Pancreas (tissue), 10 donors: ENCODE measurements around the gene TMEM208. TPM values are rescaled to one million over a fixed set of nuclear protein-coding genes. Genes with fewer than 3 reads are reported as not detected.

Experiments
- ATAC-seq, 4 donors: fragments of 200-7000 bp; cut with Tn5 transposase; one replicate each; pipeline versions ENCODE4 v1.8.0 to v1.9.1; 2020; ENCODE audit warnings: mild to moderate bottlenecking in 4 of 4, moderate library complexity in 4 of 4
- DNase-seq, 6 donors: peaks; one replicate each; pipeline ENCODE4 v3.0.0-alpha.2; 2020
- FAIRE-seq: peaks from 2 replicates; lab custom pipeline; 2012; peaks lifted over from hg19 to GRCh38; lab: Jason Lieb, UNC
- H3K27ac ChIP-seq, 4 donors: fragments of 200-600 bp; sonication (generic); 1 replicate in 3 of 4; 2 replicates in 1 of 4; pipeline versions ENCODE4 v1.5.0 to v1.8.0; 2020
- H3K27me3 ChIP-seq, 4 donors: fragments of 200-600 bp; one replicate each; pipeline ENCODE4 v1.8.0; 2021
- H3K36me3 ChIP-seq, 3 donors: fragments of 200-600 bp; sonication (generic) in 1 of 3; one replicate each; pipeline versions ENCODE4 v1.5.0 to v1.8.0; 2020 to 2021
- H3K4me1 ChIP-seq, 3 donors: fragments of 200-600 bp; one replicate each; pipeline ENCODE4 v1.8.0; 2021
- H3K4me3 ChIP-seq, 4 donors: fragments of 200-600 bp; sonication (generic) in 2 of 4; one replicate each; pipeline versions ENCODE4 v1.5.0 to v1.8.0; 2020 to 2021
- H3K9me3 ChIP-seq, 4 donors: fragments of 200-600 bp; one replicate each; pipeline ENCODE4 v1.8.0; 2021
- WGBS, 2 donors: extraction: QIAGEN DNeasy Blood & Tissue Kit; methylation state at CpG; one replicate each; pipeline ENCODE4 v1.1.7; 2013; 5-methylcytosine and 5-hydroxymethylcytosine counted together
- intact Hi-C, 3 donors: fragments of 100-400 bp; cut with DNase I; formaldehyde crosslinking; loops; one replicate each; pipeline versions ENCODE4 v1.11.1 to v1.14.2; 2022
- polyA plus RNA-seq, 2 donors: library from polyadenylated mRNA; stranded (reverse); fragments of 200-250 nt; gene quantifications; one replicate each; pipeline ENCODE4 v1.2.3, GENCODE V29; 2013
- total RNA-seq, 6 donors: library from RNA; stranded (reverse); fragmentation: NEBNext Ultra II Directional in 4 of 6; extraction: Animal tissue kit (Norgen Biotek cat#: 25700) in 4 of 6; gene quantifications; one replicate each; pipeline versions ENCODE4 v1.2.1 to v1.2.4, GENCODE V29; 2021 to 2023
- TF ChIP-seq, protein P1 (sequence below), 4 donors: fragments of 200-600 bp; sonication (generic) in 3 of 4; IDR thresholded peaks; one replicate each; pipeline versions ENCODE4 v1.5.0 to v1.8.0; 2021; ENCODE audit warnings: antibody characterized with exemption in 4 of 4
- donor health status: healthy with polysubstance abuse.
- donor health status: DM: no; HTN: no; CAD: no; lungs with moderate emphysema.
- donor health status: DM: no; HTN: no; CAD: no.
- donor health status: control.
- donor health status: control.
- donor health status: Bipolar disorder and iron deficiency.
- donor health status: DM: yes; HTN: yes; CAD: no.
- donor health status: DM: no; HTN: no; CAD: no.
- donor health status: DM: no; HTN: no; CAD: no.
- donor health status: DM: yes; HTN: yes; CAD: no.

Gene TMEM208
- total and polyA plus RNA-seq, 8 donors: 19.2 to 96.6 (median 26.6) TPM

DNA sequence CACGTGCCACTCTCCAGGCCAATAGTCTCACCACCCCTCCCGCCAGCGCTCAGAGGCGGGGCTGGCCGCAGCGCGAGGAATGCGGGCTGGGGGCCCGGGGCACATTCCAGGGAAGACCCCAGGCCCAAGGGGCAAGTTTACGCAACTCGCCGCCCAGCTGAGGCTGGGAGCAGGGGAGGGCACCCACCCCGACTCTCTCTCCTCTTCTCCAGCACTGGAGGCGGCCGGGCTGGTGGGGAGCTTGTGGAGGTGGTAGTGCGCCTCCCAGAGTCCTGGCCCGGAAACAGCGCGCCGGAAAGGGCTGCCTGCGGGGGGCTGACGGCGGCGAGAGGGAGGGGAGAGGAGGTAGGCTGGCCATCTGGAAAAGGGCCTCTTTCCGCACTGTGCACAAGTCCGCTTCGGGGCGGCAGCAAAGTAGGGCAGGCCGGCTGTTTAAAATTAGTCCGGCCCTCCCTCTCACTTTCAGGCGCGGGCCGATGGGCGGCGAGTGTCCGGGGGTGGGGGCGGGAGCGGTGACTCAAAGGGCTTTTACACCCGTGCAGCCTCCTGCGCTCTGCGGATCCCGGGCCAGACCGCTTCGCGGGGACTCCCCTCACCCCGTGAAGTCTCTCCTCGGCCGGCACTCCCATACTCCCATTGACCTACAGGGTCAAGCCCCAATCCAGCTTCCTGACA is 19.3 kb downstream of the TMEM208 start:
- H3K27ac ChIP-seq: peak overlapping the region; percentile 82 to 90 (median 86)
- no peak for FAIRE-seq
- 1% methylated on average over 35 to 48 of the region's 48 CpGs for WGBS, 2 donors

DNA sequence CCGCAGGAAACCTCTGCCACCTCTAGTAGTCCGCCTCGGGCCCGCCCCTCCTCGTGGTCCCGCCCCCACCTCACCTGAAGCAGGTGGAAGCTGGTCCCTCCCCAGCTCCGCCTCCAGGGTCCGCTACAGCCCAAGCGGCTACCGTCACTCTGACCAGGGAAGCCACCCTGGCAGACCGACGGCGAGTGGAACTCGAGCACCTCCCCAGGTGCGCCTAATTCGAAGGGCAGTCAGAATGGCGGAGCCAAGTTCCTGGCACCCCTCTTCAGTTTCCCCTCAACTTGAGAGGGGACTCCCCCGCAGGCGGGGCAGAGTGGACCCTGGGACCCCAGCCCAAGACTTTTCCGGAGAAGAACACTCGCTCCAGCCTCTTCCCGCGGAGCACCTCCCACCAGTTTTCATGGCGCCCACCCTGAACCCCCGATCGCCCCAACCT is 19.8 kb downstream of the TMEM208 start:
- Histone ChIP-seq H3K4me3 (peak overlapping the region; percentile 47 to 97 (median 69)), H3K9me3 (no peaks in the 10 kb centered on the region), H3K27me3 (no peaks in the 10 kb centered on the region), H3K4me1 (peaks cover 0 to 18% (median 8%) of the 10 kb centered on the region in 3 donors), H3K27ac (peak overlapping the region; percentile 82 to 90 (median 86)), H3K36me3 (no peaks in the 10 kb centered on the region)
- ATAC-seq (peak; percentile 83 to 87 (median 86)), DNase-seq (peak; percentile 91 to 98 (median 94)), FAIRE-seq (no peak)
- TF ChIP-seq, protein P1, sequence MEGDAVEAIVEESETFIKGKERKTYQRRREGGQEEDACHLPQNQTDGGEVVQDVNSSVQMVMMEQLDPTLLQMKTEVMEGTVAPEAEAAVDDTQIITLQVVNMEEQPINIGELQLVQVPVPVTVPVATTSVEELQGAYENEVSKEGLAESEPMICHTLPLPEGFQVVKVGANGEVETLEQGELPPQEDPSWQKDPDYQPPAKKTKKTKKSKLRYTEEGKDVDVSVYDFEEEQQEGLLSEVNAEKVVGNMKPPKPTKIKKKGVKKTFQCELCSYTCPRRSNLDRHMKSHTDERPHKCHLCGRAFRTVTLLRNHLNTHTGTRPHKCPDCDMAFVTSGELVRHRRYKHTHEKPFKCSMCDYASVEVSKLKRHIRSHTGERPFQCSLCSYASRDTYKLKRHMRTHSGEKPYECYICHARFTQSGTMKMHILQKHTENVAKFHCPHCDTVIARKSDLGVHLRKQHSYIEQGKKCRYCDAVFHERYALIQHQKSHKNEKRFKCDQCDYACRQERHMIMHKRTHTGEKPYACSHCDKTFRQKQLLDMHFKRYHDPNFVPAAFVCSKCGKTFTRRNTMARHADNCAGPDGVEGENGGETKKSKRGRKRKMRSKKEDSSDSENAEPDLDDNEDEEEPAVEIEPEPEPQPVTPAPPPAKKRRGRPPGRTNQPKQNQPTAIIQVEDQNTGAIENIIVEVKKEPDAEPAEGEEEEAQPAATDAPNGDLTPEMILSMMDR (IDR thresholded peaks at IDR 0.05): no peak
- 0 to 1% methylated on average over 22 to 26 of the region's 26 CpGs for WGBS, 2 donors
- intact Hi-C loops: no loop called here

More for the DNA sequence above, 19.3 kb downstream of the TMEM208 start:
- Histone ChIP-seq H3K4me1 (peaks cover 0 to 22% (median 8%) of the 10 kb centered on the region in 3 donors), H3K4me3 (peak overlapping the region; percentile 47 to 97 (median 69)), H3K27me3 (no peaks in the 10 kb centered on the region), H3K9me3 (no peaks in the 10 kb centered on the region), H3K36me3 (no peaks in the 10 kb centered on the region)
- TF ChIP-seq, protein P1 (IDR thresholded peaks at IDR 0.05): no peak
- DNase-seq: peak; percentile 73 to 85 (median 78)
- intact Hi-C loops: no loop called here
- peak; percentile 27 to 52 (median 44) for ATAC-seq

DNA sequence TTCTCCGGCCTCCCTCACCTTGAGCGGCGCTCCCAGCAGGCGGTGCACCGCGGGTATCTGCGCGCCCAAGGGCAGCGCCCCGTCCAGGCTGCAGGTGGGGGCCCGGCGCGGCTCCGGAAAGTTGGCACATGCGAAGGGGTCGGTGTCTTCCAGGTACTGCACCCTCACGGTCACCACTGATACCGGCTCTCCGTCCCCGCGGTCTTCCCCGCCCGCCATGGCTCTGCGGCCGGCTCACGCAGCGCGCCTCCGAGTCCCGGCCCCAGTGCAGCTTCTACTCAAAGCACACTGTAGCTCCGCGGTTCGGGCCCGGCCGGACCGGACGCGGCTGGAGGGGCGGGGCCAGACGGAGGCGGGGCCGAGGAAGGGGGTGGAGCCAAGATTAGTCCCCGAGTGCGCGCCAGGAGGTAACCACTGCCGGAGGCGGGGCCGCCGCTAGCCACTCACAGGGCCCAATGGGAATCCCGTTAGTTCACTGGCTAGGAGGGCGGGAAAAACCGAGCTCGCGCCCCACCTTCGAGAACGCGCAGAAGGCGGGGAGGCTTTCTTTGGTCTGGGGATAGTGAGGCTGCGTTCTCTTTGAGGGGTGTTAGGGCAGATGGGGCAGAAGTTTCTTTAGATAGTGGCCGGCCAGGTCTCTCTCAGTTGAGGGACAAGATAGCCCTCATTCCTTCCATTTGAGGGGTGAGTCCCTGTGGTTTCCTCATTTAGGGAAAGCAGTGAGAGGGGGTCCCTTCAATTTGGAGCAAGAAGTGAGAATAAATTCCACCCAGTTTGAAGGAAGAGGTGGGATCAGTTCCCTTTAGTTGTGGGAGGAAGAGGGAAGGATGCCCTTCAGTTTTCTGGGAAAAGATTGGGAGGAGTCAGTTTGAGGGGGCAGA is 20.5 kb downstream of the TMEM208 start, which contains the start of gene FHOD1:
FHOD1 (minus strand) TSS at position 290 of the 881 bp plus-strand sequence; CDS start at position 219, 71 bp downstream.
- H3K4me1 ChIP-seq: peaks cover 0 to 18% (median 8%) of the 10 kb centered on the region in 3 donors
- peak within 1 kb of the TSS; percentile 82 to 90 (median 86) for H3K27ac ChIP-seq
- no peaks in the 10 kb centered on the region for H3K27me3 ChIP-seq
- 0% methylated on average over 56 to 60 of the region's 60 CpGs for WGBS, 2 donors
- H3K4me3 ChIP-seq: peak within 1 kb of the TSS; percentile 47 to 97 (median 69)
- TF ChIP-seq, protein P1 (IDR thresholded peaks at IDR 0.05): no peak
- ATAC-seq: peak; percentile 83 to 91 (median 86)
- FAIRE-seq: peak; percentile 23
- intact Hi-C loops: no loop called here
- H3K9me3 ChIP-seq: no peaks in the 10 kb centered on the region
- no peaks in the 10 kb centered on the region for H3K36me3 ChIP-seq
- peak; percentile 96 to 99 (median 98) for DNase-seq

DNA sequence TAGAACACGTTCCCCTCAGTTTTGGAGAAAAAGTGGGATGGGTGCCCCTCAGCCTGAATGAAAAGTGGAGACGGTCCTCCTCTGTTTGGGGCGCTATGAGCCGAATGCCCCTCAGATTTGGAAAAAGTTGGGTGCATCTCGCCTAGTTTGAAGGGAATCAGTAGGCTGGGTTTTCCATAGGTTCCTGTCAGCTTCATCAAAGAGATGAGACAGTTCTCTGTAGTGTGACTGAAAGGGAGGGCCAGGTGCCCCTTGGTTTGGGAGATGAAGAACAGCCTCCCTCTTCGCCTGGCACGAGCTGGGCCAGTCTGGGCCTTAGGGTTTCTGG is 21.1 kb downstream of the TMEM208 start:
- H3K27me3 ChIP-seq: no peaks in the 10 kb centered on the region
- H3K27ac ChIP-seq: no peak overlapping the region
- TF ChIP-seq, protein P1 (IDR thresholded peaks at IDR 0.05): no peak
- WGBS, 2 donors: 4 to 10% methylated on average over 7 of the region's 7 CpGs
- H3K4me3 ChIP-seq: peak overlapping the region in 2 of 4 donors; percentile 37 to 97
- intact Hi-C loops: no loop called here
- FAIRE-seq: no peak
- peak in 1 of 6 donors; percentile 15 for DNase-seq
- H3K36me3 ChIP-seq: no peaks in the 10 kb centered on the region
- no peak for ATAC-seq
- H3K9me3 ChIP-seq: no peaks in the 10 kb centered on the region
- H3K4me1 ChIP-seq: peaks cover 0 to 18% (median 8%) of the 10 kb centered on the region in 3 donors
